ENCODE results near the gene TPSD1.

The TPSD1 gene

GRCh38 chr16:1260101-1260680 lies 4.3 kb downstream of the TPSD1 start:
- Histone ChIP-seq H3K4me1 (peaks cover 0 to 16% (median 0%) of the 10 kb centered on the region in 4 donors), H3K36me3 (no peaks in the 10 kb centered on the region), H3K4me3 (no peak overlapping the region), H3K9me3 (no peaks in the 10 kb centered on the region), H3K27ac (no peak overlapping the region), H3K27me3 (peaks cover 0 to 86% of the 10 kb centered on the region in 2 donors)
- TF ChIP-seq CTCF (IDR thresholded peaks at IDR 0.05): no peak
- no peak for DNase-seq
- intact Hi-C loops (cut with DNase I; ENCODE audit: low total_unique reads): no loop called here

GRCh38 chr16:1261131-1261892 lies 5.4 kb downstream of the TPSD1 start:
- no peak for TF ChIP-seq CTCF (IDR thresholded peaks at IDR 0.05)
- intact Hi-C loops (cut with DNase I; ENCODE audit: low total_unique reads): no loop called here
- peaks cover 0 to 83% of the 10 kb centered on the region in 2 donors for H3K27me3 ChIP-seq
- no peak for DNase-seq
- H3K4me3 ChIP-seq: no peak overlapping the region
- peaks cover 0 to 16% (median 0%) of the 10 kb centered on the region in 4 donors for H3K4me1 ChIP-seq
- H3K27ac ChIP-seq: no peak overlapping the region
- no peaks in the 10 kb centered on the region for H3K9me3 ChIP-seq
- H3K36me3 ChIP-seq: no peaks in the 10 kb centered on the region

- Histone ChIP-seq H3K27me3 (peaks cover 0 to 79% of the 10 kb centered on the region in 2 donors), H3K4me1 (peaks cover 0 to 16% (median 0%) of the 10 kb centered on the region in 4 donors), H3K36me3 (no peaks in the 10 kb centered on the region), H3K4me3 (no peak overlapping the region), H3K9me3 (no peaks in the 10 kb centered on the region), H3K27ac (no peak overlapping the region)
- intact Hi-C loops (cut with DNase I; ENCODE audit: low total_unique reads): no loop called here
- DNase-seq: no peak
- no peak for TF ChIP-seq CTCF (IDR thresholded peaks at IDR 0.05)
Measured at GRCh38 chr16:1262210-1262845, 6.5 kb downstream of the TPSD1 start.

GRCh38 chr16:1262846-1263221 lies 7.0 kb downstream of the TPSD1 start:
- intact Hi-C loops (cut with DNase I; ENCODE audit: low total_unique reads): no loop called here
- DNase-seq: no peak
- no peak for TF ChIP-seq CTCF (IDR thresholded peaks at IDR 0.05)
- Histone ChIP-seq H3K27ac (no peak overlapping the region), H3K27me3 (peaks cover 0 to 74% of the 10 kb centered on the region in 2 donors), H3K9me3 (no peaks in the 10 kb centered on the region), H3K36me3 (no peaks in the 10 kb centered on the region), H3K4me1 (peaks cover 0 to 16% (median 0%) of the 10 kb centered on the region in 4 donors), H3K4me3 (no peak overlapping the region)

- TF ChIP-seq CTCF (IDR thresholded peaks at IDR 0.05): no peak
- no peak for DNase-seq
- H3K36me3 ChIP-seq: no peaks in the 10 kb centered on the region
- no peak overlapping the region for H3K4me3 ChIP-seq
- intact Hi-C loops (cut with DNase I; ENCODE audit: low total_unique reads): no loop called here
- peaks cover 0 to 16% (median 0%) of the 10 kb centered on the region in 4 donors for H3K4me1 ChIP-seq
- H3K9me3 ChIP-seq: no peaks in the 10 kb centered on the region
- H3K27me3 ChIP-seq: peaks cover 0 to 70% of the 10 kb centered on the region in 2 donors
- H3K27ac ChIP-seq: no peak overlapping the region
Measured at GRCh38 chr16:1263591-1264344, 7.9 kb downstream of the TPSD1 start.

Data from tibial artery (tissue), 4 donors.